Measurements from ENCODE around the gene SOX6.

Gene SOX6

GRCh38 chr11:16216831-16217230 is 139.5 kb downstream of the SOX6 start:
- Histone ChIP-seq H3K4ac (ENCODE audit: low read length) (no peak overlapping the region), H3K23ac (ENCODE audit: low read depth, low read length, poor library complexity) (no peak overlapping the region), H3K79me1 (ENCODE audit: low read depth, low read length) (no peaks in the 10 kb centered on the region), H3K27ac (replicated peaks; ENCODE audit: low read length) (no peak overlapping the region), H3K4me2 (ENCODE audit: insufficient read depth, low read length, poor library complexity, severe bottlenecking) (no peak overlapping the region), H2AK5ac (ENCODE audit: low read depth, low read length) (no peak overlapping the region), H3K4me3 (ENCODE audit: low read length in 2 of 2) (no peak overlapping the region), H4K91ac (ENCODE audit: low read depth, low read length, poor library complexity) (no peak overlapping the region), H3K27me3 (ENCODE audit: control insufficient read depth in 3 of 3, insufficient read depth in 3 of 3, low read depth in 1 of 3, low read length in 3 of 3) (no peaks in the 10 kb centered on the region), H3K4me1 (ENCODE audit: control insufficient read depth in 2 of 2, insufficient read depth in 1 of 2, low read depth in 1 of 2, low read length in 2 of 2) (peaks cover 0 to 2% of the 10 kb centered on the region in 2 donors), H3K14ac (ENCODE audit: low read length) (no peak overlapping the region), H4K8ac (ENCODE audit: low read depth, low read length) (no peak overlapping the region), H2AFZ (ENCODE audit: low read length) (no peak overlapping the region), H2BK120ac (ENCODE audit: low read depth, low read length) (no peak overlapping the region), H3K18ac (ENCODE audit: low read length) (no peak overlapping the region), H3K9me3 (replicated peaks in 1 of 2; ENCODE audit: control insufficient read depth in 2 of 2, insufficient read depth in 1 of 2, low read depth in 1 of 2, low read length in 2 of 2) (no peaks in the 10 kb centered on the region), H3K36me3 (replicated peaks in 1 of 2; ENCODE audit: control insufficient read depth in 2 of 2, insufficient read depth in 2 of 2, low read length in 2 of 2) (no peaks in the 10 kb centered on the region), H2BK12ac (ENCODE audit: low read length) (no peak overlapping the region), H2BK15ac (ENCODE audit: low read length) (no peak overlapping the region), H2BK5ac (ENCODE audit: low read length) (no peak overlapping the region), H3K9ac (ENCODE audit: low read depth, low read length, poor library complexity) (no peak overlapping the region)
- DNase-seq (ENCODE audit: low spot score) = no peak
- WGBS, 2 donors (ENCODE audit: extremely low coverage in 2 of 2, insufficient read length in 2 of 2, insufficient replicate concordance in 1 of 2) = no CpG with 5 or more reads among the region's 3 CpGs

GRCh38 chr11:16215352-16215751 is 141.0 kb downstream of the SOX6 start:
- no peak overlapping the region for H4K8ac ChIP-seq (ENCODE audit: low read depth, low read length)
- no peak overlapping the region for H2BK5ac ChIP-seq (ENCODE audit: low read length)
- no peak overlapping the region for H3K4ac ChIP-seq (ENCODE audit: low read length)
- H2AK5ac ChIP-seq (ENCODE audit: low read depth, low read length) = no peak overlapping the region
- H3K18ac ChIP-seq (ENCODE audit: low read length) = no peak overlapping the region
- no peaks in the 10 kb centered on the region for H3K79me1 ChIP-seq (ENCODE audit: low read depth, low read length)
- no peaks in the 10 kb centered on the region for H3K27me3 ChIP-seq (ENCODE audit: control insufficient read depth in 3 of 3, insufficient read depth in 3 of 3, low read depth in 1 of 3, low read length in 3 of 3)
- H2AFZ ChIP-seq (ENCODE audit: low read length) = no peak overlapping the region
- no peak overlapping the region for H3K27ac ChIP-seq (replicated peaks; ENCODE audit: low read length)
- H2BK15ac ChIP-seq (ENCODE audit: low read length) = no peak overlapping the region
- no peak for DNase-seq (ENCODE audit: low spot score)
- H3K14ac ChIP-seq (ENCODE audit: low read length) = no peak overlapping the region
- H2BK12ac ChIP-seq (ENCODE audit: low read length) = no peak overlapping the region
- no CpG with 5 or more reads among the region's 1 CpG for WGBS, 2 donors (ENCODE audit: extremely low coverage in 2 of 2, insufficient read length in 2 of 2, insufficient replicate concordance in 1 of 2)
- H3K9me3 ChIP-seq (replicated peaks in 1 of 2; ENCODE audit: control insufficient read depth in 2 of 2, insufficient read depth in 1 of 2, low read depth in 1 of 2, low read length in 2 of 2) = no peaks in the 10 kb centered on the region
- H3K4me2 ChIP-seq (ENCODE audit: insufficient read depth, low read length, poor library complexity, severe bottlenecking) = no peak overlapping the region
- H3K9ac ChIP-seq (ENCODE audit: low read depth, low read length, poor library complexity) = no peak overlapping the region
- H4K91ac ChIP-seq (ENCODE audit: low read depth, low read length, poor library complexity) = no peak overlapping the region
- no peak overlapping the region for H2BK120ac ChIP-seq (ENCODE audit: low read depth, low read length)
- peaks cover 2 to 4% of the 10 kb centered on the region in 2 donors for H3K4me1 ChIP-seq (ENCODE audit: control insufficient read depth in 2 of 2, insufficient read depth in 1 of 2, low read depth in 1 of 2, low read length in 2 of 2)
- no peaks in the 10 kb centered on the region for H3K36me3 ChIP-seq (replicated peaks in 1 of 2; ENCODE audit: control insufficient read depth in 2 of 2, insufficient read depth in 2 of 2, low read length in 2 of 2)
- no peak overlapping the region for H3K4me3 ChIP-seq (ENCODE audit: low read length in 2 of 2)
- H3K23ac ChIP-seq (ENCODE audit: low read depth, low read length, poor library complexity) = no peak overlapping the region

GRCh38 chr11:16211407-16211806 is 144.9 kb downstream of the SOX6 start:
- no peaks in the 10 kb centered on the region for H3K79me1 ChIP-seq (ENCODE audit: low read depth, low read length)
- no peaks in the 10 kb centered on the region for H3K36me3 ChIP-seq (replicated peaks in 1 of 2; ENCODE audit: control insufficient read depth in 2 of 2, insufficient read depth in 2 of 2, low read length in 2 of 2)
- no peak overlapping the region for H3K9ac ChIP-seq (ENCODE audit: low read depth, low read length, poor library complexity)
- H3K23ac ChIP-seq (ENCODE audit: low read depth, low read length, poor library complexity) = no peak overlapping the region
- no peak overlapping the region for H3K4me2 ChIP-seq (ENCODE audit: insufficient read depth, low read length, poor library complexity, severe bottlenecking)
- peaks cover 2 to 4% of the 10 kb centered on the region in 2 donors for H3K4me1 ChIP-seq (ENCODE audit: control insufficient read depth in 2 of 2, insufficient read depth in 1 of 2, low read depth in 1 of 2, low read length in 2 of 2)
- H2BK5ac ChIP-seq (ENCODE audit: low read length) = no peak overlapping the region
- H3K18ac ChIP-seq (ENCODE audit: low read length) = no peak overlapping the region
- H2BK15ac ChIP-seq (ENCODE audit: low read length) = no peak overlapping the region
- H3K14ac ChIP-seq (ENCODE audit: low read length) = no peak overlapping the region
- H2AFZ ChIP-seq (ENCODE audit: low read length) = no peak overlapping the region
- H3K9me3 ChIP-seq (replicated peaks in 1 of 2; ENCODE audit: control insufficient read depth in 2 of 2, insufficient read depth in 1 of 2, low read depth in 1 of 2, low read length in 2 of 2) = no peaks in the 10 kb centered on the region
- no peak overlapping the region for H2BK120ac ChIP-seq (ENCODE audit: low read depth, low read length)
- no peak for DNase-seq (ENCODE audit: low spot score)
- H3K4me3 ChIP-seq (ENCODE audit: low read length in 2 of 2) = no peak overlapping the region
- peak overlapping the region; percentile 18 for H3K27ac ChIP-seq (replicated peaks; ENCODE audit: low read length)
- no peak overlapping the region for H2AK5ac ChIP-seq (ENCODE audit: low read depth, low read length)
- H3K4ac ChIP-seq (ENCODE audit: low read length) = no peak overlapping the region
- no peak overlapping the region for H4K91ac ChIP-seq (ENCODE audit: low read depth, low read length, poor library complexity)
- no peaks in the 10 kb centered on the region for H3K27me3 ChIP-seq (ENCODE audit: control insufficient read depth in 3 of 3, insufficient read depth in 3 of 3, low read depth in 1 of 3, low read length in 3 of 3)
- H4K8ac ChIP-seq (ENCODE audit: low read depth, low read length) = no peak overlapping the region
- H2BK12ac ChIP-seq (ENCODE audit: low read length) = no peak overlapping the region

- Histone ChIP-seq H2BK12ac (ENCODE audit: low read length) (no peak overlapping the region), H4K8ac (ENCODE audit: low read depth, low read length) (no peak overlapping the region), H3K4me1 (ENCODE audit: control insufficient read depth in 2 of 2, insufficient read depth in 1 of 2, low read depth in 1 of 2, low read length in 2 of 2) (no peaks in the 10 kb centered on the region), H2AFZ (ENCODE audit: low read length) (no peak overlapping the region), H4K91ac (ENCODE audit: low read depth, low read length, poor library complexity) (no peak overlapping the region), H3K79me1 (ENCODE audit: low read depth, low read length) (no peaks in the 10 kb centered on the region), H2BK15ac (ENCODE audit: low read length) (no peak overlapping the region), H3K18ac (ENCODE audit: low read length) (no peak overlapping the region), H3K9me3 (replicated peaks in 1 of 2; ENCODE audit: control insufficient read depth in 2 of 2, insufficient read depth in 1 of 2, low read depth in 1 of 2, low read length in 2 of 2) (no peaks in the 10 kb centered on the region), H2BK5ac (ENCODE audit: low read length) (no peak overlapping the region), H3K9ac (ENCODE audit: low read depth, low read length, poor library complexity) (no peak overlapping the region), H2AK5ac (ENCODE audit: low read depth, low read length) (no peak overlapping the region), H3K27me3 (ENCODE audit: control insufficient read depth in 3 of 3, insufficient read depth in 3 of 3, low read depth in 1 of 3, low read length in 3 of 3) (no peaks in the 10 kb centered on the region), H3K27ac (replicated peaks; ENCODE audit: low read length) (no peak overlapping the region), H3K4me2 (ENCODE audit: insufficient read depth, low read length, poor library complexity, severe bottlenecking) (no peak overlapping the region), H3K4ac (ENCODE audit: low read length) (no peak overlapping the region), H2BK120ac (ENCODE audit: low read depth, low read length) (no peak overlapping the region), H3K14ac (ENCODE audit: low read length) (no peak overlapping the region), H3K23ac (ENCODE audit: low read depth, low read length, poor library complexity) (no peak overlapping the region), H3K36me3 (replicated peaks in 1 of 2; ENCODE audit: control insufficient read depth in 2 of 2, insufficient read depth in 2 of 2, low read length in 2 of 2) (no peaks in the 10 kb centered on the region), H3K4me3 (ENCODE audit: low read length in 2 of 2) (no peak overlapping the region)
- DNase-seq (ENCODE audit: low spot score) = no peak
- WGBS, 2 donors (ENCODE audit: extremely low coverage in 2 of 2, insufficient read length in 2 of 2, insufficient replicate concordance in 1 of 2) = 100% methylated on average over 1 of the region's 3 CpGs; no CpG with 5 or more reads in 1 of the 2 donors
Measured at GRCh38 chr11:16204261-16204660, 152.1 kb downstream of the SOX6 start.

All from neuronal stem cell (in vitro differentiated cells).